Cortex of kidney (tissue), 1 donor: ENCODE measurements around the gene ZNF662.

Experiments used
- DNase-seq: peaks from one replicate; lab custom pipeline; 2025; lab: John Stamatoyannopoulos, UW

ZNF662 gene

DNA sequence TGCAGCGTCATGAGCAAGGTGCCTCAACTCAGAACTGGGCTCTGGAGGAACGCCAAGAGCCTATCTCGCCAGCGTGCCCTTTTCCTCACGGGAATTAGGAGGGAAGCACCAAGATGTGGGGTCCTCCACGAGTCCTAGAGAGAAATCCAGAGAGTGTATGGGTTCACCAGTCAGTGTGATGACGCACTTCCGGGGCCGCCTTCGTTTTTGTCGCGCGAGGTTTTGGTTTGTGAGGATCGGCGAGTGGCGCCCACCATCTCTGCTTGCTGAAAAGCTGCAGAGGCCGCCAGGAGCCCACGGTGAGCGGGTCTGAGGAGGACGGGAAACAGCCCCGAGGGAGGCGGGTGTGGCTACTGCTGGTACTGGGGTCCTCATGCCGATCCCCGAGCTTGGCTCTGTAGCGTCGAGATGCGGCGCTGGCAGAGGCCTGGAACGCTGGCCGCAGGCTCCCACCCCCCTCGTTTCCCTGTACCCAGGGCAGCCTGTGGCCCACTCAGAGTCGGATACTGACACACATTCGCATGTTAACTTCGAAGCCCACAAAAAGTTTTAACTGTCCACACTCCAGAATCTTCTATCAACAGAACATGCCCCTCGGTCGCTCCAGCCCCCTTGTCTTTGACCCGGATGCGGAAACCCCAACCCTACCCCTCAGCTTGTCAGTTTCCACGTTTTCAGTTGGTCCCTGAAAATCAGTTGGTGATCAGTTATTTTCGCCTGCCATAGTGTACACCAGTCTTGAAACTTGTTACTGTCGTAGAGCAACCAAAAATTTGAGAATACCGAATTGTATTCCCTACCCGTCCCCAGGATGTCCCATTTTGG is 30.4 kb downstream of the ZNF662 start:
- no peak for DNase-seq

DNA sequence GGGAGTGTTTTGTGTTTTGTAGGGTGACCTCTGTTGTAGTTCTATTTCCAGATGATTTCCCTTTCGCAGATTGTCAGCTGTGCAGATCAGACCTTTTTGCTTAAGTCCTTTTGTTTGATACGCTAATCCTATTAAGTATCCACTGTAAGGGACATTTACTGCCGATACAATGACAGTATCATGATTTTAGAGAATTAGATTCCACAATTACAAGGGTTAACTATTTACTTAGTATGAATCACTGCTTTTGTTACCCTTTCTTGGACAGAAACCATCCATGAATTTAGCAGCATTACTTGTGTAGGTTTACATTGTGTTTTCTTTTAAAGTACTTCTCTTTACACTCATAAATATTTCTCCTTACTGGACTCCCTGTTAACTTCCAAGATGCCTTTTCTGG is 31.4 kb downstream of the ZNF662 start:
- DNase-seq = no peak

- DNase-seq = no peak
Measured at GRCh38 chr3:42942693-42943092, 36.8 kb downstream of the ZNF662 start.

- no peak for DNase-seq
Measured at GRCh38 chr3:42946050-42946449, 40.1 kb downstream of the ZNF662 start.

DNA sequence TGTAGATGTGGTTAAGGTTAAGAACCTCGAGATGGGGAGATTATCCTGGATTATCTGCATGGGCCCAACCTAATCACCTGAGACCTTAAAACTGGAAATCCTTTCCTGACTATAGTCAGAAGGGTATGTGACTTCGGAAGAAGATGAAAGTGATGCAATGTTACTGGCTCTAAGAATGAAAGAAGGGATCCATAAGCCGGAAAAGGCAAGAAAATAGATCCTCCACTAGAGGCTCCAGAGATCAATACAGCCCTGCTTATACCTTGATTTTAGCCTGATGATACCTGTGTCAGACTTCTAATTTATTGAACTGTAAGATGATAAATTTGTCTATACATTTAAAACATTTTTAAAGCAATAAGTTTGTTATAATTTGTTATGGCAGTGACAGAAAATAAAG is 51.6 kb downstream of the ZNF662 start:
- DNase-seq = no peak

DNA sequence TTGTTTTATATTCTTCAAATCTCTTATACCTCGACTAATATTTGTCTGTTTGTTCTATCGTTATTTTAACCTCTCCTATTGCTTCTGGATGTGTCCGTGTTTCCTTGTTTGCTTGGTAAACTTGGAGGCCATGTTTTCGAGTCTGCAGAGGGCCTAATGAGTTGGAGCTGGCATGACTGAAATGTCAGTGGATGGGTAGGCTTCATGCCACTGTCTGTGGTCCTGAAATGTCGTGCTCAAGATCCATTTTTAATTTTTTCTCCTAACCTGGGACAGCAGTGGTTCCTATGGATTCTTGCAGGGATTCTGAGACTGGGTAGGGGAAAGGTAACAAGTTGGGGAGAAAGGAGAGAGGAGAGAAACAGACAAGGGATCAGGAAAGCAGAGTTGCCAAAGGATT is 54.3 kb downstream of the ZNF662 start:
- no peak for DNase-seq

DNA sequence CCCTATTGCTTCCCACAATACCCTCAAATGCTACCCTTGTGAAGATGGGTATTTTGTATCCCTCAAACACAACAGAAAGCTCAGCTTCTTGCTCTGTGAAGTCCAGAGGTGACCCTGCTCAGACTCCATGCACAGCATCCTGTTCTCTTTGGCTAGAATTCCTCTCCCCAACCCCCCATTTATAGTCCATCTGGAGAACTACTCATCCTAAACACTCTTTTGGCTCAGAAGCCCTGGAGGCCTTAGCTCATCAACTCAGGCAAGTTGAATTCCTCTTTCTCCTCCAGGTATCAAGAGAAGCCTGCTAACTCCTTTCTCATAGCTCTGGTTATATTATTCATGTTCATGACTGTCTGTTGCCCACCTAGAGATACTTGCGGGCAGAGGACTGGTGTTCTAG is 54.8 kb downstream of the ZNF662 start:
- no peak for DNase-seq

GRCh38 chr3:42961633-42962032 is 55.7 kb downstream of the ZNF662 start:
- DNase-seq = no peak

GRCh38 chr3:42963269-42963668 is 57.3 kb downstream of the ZNF662 start:
- no peak for DNase-seq

- DNase-seq = no peak
Measured at GRCh38 chr3:42964266-42964665, 58.3 kb downstream of the ZNF662 start.
